RPMI8226 (cell line): ENCODE measurements around the gene CIAO2B.

Experiments
- DNase-seq: peaks from one replicate; pipeline ENCODE4 v3.0.0-alpha.2; 2015

CIAO2B gene

GRCh38 chr16:66885491-66885890 lies 48.7 kb downstream of the CIAO2B start:
- DNase-seq: no peak

- DNase-seq: no peak
Measured at GRCh38 chr16:66882702-66883101, 51.5 kb downstream of the CIAO2B start.
